Stimulated activated CD4-positive, alpha-beta T cell treated with anti-CD3 and anti-CD28 coated beads, Interleukin-1b, Interleukin-23, amount 100 ng/mL, for 48 hours (primary cell): ENCODE measurements around the gene MIPOL1.
"Not testable (repeated sequence)": the region's sequence is repeated elsewhere in the genome, so short reads cannot be mapped to it uniquely, and the experiment has no call there.

Source experiments
- DNase-seq: peaks from one replicate; pipeline ENCODE4 v3.0.0-alpha.2; 2020

Gene MIPOL1

DNA sequence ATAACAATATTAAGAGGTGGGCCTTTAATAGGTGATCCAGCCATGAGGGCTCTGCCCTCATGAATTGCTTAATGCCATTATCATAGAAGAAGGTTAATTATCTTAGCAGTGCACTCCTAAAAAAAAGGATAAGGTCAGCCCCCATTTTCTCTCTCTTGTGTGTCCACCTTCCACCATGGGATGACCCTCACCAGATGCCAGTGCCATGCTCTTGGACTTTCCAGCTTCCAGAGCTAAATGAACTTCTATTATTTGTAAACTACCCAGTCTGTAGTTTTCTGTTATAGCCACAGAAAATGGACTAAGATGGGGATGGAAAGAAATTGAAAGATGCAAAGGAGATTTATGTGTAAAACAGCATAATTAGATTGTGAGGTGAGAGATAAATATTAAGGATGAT is 271.9 kb downstream of the MIPOL1 start:
- no peak for DNase-seq

DNA sequence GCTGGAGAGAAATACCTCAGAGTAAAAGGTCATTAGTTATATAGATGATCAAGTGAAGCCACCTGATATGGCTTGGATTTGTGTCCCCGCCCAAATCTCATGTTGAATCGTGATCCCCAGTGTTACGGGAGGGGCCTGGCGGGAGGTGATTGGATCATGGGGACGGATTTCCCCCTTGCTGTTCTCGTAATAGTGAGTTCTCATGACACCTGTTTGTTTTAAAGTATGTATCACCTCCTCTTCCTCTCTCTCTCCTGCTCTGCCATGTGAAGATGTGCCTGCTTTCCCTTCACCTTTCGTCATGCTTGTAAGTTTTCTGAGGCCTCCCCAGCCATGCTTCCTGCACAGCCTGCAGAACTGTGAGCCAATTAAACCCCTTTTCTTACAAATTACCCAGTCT is 272.5 kb downstream of the MIPOL1 start:
- DNase-seq, result no peak

DNA sequence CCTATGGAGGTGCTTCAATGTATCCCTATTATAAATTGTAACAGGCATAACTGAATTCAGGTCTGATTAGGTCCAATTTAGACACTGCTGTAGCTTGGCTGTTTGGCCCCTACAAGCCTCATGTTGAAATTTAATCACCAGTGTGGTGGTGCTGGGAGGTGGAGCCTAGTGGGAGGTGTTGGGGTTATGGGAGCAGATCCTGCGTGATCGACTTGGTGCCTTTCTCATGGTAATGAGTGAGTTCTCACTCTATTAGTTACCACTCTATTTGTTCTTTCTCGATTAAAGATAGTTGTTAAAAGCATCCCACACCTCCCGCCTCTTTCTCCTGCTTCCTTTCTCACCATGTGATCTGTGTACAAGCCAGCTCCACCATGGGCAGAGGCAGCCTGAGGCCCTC is 275.2 kb downstream of the MIPOL1 start:
- DNase-seq, result no peak

DNA sequence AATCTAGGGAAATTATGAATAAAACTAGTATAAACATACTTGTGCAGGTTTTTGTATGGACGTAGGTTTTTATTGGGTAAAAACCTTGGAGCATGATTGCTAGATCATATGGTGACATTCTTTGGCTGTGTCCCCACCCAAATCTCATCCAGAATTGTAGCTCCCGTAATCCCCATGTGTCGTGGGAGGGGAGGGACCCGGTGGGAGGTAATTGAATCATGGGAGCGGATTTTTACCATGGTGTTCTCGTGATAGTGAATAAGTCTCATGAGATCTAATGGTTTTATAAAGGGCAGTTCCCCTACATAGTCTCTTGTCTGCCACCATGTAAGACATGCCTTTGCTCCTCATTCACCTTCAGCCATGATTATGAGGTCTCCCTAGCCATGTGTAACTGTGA is 276.5 kb downstream of the MIPOL1 start:
- no peak for DNase-seq

DNA sequence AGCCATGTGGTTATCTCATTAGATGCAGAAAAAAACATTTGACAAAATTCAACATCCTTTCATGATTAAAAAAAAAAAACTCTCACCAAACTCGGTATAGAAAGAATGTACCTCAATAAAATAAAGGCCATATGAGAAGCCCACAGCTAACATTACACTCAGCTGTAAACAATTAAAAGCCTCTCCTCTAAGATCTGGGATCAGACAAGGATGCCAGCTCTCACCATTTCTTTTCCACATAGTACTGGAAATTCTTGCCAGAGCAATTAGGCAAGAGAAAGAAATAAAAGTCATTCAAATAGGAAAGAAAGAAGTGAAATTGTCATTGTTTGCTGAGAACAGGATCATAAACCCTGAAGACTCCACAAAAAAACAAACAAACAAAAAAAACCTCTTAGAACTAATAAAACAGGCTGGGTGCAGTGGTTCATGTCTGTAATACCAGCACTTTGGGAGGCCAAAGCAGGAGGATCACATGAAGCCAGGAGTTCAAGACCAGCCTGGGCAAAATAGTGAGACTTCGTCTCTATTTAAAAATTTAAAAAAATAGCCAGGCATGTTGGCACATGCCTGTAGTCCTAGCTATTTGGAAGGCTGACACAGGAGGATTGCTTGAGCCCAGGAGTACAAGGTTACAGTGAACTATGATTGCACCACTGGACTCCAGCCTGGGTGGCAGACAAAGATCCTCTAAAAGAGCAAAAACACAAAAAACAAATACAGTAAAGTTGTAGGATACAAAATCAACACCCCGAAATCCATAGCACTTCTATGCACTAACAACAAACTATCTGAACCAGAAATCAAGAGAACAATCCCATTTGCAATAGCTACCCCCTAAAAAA is 282.9 kb downstream of the MIPOL1 start:
- DNase-seq, result no peak

DNA sequence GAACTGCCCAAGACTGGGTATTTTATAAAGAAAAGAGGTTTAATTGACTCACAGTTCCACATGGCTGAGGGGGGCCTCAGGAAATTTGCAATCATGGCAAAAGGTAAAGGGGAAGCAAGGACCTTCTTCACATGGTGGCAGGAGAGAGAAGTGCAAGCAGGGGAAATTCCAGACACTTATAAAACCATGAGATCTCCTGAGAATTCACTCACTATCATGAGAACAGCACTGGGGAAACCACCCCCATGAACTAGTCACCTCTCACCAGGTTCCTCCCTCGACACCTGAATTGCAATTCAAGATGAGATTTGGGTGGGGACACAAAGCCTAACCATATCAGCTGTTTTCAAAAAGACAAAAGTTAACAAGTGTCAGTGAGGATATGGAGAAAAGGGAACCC is 284.7 kb downstream of the MIPOL1 start:
- no peak for DNase-seq

DNA sequence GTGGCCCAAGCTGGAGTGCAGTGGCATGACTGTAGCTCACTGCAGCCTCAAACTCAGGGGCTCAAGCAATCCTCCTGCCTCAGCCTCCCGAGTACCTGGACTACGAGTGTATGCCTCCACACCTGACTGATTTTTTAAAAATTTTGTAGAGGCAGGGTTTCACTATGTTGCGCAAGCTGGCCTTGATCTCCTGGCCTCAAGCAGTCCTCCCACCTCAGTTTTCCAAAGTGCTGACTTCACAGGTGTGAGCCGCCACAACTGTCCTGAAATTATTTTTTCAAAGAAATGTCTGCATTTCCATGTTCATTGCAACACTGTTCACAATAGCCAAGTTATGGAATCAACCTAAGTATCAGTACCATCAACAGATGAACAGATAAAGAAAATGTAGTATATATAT is 285.9 kb downstream of the MIPOL1 start:
- no peak for DNase-seq

DNA sequence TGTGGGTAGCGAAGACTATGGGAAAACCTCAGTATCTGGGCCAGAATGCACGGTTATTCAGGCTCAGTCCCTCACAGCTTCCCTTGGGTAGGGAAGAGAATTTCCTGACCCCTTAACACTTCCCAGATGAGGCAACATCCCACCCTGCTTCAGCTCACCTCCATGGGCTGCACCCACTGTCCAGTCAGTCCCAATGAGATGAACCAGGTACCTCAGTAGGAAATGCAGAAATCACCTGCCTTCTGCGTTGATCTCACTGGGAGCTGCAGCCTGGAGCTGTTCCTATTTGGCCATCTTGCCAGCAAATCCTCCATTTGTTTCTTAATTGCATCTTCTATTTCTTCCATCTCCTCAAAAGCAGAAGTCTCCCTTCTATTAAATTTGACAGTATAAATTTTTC is 292.9 kb downstream of the MIPOL1 start:
- DNase-seq, result no peak

DNA sequence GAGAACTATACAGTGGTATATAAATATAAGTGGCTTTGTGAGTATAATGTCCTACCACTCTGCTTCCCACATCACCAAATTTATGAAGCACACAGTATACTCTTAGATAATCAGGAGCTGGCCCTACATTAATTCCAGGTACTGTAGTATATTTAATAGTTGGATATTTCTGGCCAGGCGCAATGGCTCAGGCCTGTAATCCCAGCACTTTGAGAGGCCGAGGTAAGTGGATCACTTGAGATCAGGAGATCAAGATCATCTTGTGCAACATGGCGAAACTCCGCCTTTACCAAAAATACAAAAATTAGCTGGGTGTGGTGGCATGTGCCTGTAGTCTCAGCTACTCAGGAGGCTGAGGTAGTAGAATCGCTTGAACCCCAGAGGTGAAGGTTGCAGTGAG is 293.3 kb downstream of the MIPOL1 start:
- no peak for DNase-seq

DNA sequence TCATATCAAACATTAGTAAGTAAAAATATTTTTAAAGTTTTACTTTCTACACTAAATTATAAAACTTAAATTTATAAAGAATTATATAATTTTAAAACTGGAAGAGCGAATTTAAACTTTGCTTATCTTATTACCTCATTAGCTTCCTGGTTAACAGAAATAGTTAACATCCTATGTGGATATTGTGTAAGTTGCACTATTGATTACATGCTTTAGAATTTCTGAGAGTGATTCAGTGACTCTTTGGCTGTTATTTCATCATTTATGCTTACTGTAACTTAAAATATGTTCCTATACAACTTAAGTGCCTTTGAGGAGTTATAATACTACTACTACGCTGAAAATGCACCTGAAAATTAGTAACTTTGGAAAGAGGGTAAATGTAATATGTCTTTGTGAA is 295.9 kb downstream of the MIPOL1 start:
- no peak for DNase-seq

DNA sequence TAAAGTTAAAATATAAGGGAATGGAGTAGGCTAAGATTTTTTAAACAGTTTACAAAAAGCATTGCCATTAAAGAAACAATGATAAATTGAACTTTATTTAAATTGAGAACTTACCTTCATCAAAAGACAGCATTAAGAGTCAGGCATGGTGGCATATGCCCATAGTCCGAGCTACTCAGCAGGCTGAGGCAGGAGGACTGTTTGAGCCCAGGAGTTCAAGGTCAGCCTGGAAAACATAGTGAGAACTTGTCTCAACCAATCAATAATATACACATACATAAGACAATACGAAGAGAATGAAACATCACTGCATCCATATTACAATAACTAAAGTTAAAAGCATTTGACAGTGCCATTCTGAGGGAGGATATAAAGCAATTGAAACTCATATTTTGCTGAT is 299.7 kb downstream of the MIPOL1 start:
- no peak for DNase-seq

DNA sequence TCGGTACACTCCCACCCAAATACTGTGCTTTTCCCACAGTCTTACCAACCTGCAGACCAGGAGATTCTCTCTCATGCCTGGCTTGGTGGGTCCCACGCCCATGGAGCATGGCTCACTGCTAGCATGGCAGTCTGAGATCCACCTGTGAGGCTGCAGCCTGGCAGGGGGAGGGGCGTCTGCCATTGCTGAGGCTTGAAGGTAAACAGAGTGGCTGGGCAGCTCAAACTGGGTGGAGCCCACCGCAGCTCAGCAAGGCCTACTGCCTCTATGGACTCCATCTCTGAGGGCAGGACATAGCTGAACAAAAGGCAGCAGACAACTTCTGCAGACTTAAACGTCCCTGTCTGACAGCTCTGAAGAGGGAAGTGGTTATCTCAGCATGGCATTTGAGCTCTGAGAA is 304.1 kb downstream of the MIPOL1 start:
- no peak for DNase-seq

DNA sequence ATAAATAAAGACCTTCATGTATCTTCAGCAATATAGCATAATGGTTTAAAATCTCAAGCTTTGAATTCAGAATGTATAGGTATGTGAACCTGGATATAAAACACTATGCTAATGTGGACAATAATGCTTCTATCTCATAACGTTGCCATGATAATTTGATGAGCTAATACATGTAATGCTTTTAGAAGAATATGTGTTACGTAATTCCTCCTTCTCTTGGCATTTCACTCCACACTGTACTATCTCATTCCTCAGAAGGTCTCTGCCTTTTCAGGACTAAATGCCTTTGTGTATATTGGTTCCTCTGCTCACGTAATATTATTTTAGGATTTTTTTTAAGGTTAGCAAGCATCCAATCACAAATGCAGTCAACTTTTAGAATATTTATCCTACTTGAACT is 310.8 kb downstream of the MIPOL1 start:
- no peak for DNase-seq

DNA sequence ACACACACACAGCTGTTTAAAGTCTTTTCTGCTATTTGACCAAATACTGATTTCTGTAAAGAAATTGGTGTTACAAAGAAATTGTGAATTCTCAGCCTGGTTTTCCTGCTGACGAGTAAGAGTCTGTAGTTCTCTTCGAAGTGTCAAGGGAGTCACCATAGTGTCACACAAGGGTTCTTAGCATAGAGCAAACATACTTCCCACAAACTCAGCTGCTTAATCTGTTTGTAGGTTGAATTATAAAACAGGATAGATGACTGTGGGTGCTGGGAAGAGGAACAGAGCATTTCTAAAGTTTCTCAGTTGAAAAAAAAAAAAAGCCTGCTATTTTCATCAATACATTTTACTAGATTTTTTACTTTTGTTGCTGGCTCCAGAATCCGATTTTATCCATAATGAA is 314.4 kb downstream of the MIPOL1 start:
- no peak for DNase-seq

DNA sequence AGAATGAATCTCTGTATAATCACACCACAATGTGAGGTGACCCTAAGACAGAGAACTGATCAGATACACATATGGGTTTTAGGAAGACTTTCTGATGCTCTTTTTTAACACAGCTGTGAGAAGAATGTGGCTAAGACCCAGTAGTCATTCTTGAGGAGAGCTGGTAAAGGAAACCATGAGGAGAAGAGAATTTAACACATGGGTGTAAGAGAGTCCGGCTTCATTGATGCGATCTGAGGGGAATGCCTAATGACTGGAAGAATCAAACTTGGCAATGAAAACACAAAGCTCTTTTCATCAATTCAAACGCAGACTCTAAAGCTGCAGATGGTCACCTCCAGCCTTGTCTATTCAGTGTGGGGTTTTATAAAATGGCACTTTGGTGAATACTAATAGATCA is 318.0 kb downstream of the MIPOL1 start:
- DNase-seq, result no peak

DNA sequence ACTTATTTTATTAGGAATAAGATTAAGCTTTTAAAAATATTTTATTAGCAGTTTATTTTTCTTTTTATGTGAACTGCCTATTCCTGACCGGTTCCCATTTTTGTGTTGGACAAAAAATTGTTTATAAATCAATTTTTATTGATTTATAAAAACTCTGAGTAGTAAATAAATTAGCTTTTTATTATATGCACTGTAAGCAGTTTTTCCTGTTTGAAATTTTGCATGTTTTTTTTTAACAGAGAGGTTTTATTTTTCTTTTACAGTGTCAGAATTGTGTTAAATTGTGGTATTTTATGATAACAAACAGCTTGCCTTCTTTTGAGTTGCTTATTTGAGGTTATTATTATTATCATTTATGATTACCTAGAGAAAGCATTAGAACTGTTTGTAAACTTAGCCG is 329.3 kb downstream of the MIPOL1 start:
- DNase-seq, result no peak

DNA sequence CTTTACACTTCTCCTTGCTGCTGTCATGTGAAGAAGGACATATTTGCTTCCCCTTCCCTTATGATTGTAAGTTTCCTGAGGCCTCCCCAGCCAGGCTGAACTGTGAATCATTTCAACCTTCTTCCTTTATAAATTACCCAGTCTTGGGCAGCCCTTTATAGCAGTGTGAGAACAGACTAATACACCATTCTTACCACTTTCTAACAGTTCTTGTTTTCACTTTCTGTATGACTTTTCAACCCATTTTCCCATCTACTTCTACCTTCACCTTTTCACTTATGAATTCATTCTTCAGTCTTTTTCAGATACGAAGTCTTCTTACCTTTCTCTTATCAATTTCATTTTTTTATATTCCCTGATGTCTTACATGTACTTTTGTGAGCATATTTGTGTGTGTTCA is 342.3 kb downstream of the MIPOL1 start:
- no peak for DNase-seq

DNA sequence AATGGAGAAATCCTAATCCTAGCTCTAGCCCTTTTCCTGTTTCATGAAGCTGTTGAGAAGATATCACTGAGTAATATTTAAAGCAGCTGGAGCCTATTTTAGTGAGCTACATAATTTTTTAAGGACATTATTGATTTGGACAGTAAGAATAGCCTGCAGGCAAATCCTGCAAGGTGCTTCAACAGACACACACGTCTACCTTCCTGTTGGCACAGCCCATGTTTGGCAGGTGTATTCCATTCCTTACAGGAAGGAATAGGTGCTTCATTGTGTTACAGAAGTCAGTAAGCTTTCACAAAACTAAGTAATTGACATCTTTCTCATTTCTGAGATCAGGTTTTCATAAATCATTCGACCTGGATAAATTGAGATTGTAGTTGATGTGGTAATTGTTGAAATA is 346.7 kb downstream of the MIPOL1 start:
- DNase-seq, result no peak

DNA sequence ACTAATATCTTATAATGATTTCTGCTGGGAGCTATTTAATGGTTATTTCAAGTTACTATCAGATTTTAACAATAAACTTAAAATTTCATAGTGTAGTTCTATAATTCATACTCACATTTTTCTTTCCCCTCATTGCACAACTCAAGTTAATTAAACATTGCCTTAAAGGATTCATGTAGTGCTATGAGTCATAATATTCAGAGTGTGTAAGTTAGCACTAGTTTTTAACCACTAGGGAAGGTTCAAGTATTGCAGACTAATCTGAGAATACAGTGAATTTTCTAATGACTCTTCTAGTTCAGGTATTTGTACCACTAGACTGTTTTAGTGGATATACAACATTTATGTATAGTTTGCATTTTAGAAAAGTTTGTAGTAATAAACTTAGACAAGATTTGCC is 347.4 kb downstream of the MIPOL1 start:
- DNase-seq, result no peak

DNA sequence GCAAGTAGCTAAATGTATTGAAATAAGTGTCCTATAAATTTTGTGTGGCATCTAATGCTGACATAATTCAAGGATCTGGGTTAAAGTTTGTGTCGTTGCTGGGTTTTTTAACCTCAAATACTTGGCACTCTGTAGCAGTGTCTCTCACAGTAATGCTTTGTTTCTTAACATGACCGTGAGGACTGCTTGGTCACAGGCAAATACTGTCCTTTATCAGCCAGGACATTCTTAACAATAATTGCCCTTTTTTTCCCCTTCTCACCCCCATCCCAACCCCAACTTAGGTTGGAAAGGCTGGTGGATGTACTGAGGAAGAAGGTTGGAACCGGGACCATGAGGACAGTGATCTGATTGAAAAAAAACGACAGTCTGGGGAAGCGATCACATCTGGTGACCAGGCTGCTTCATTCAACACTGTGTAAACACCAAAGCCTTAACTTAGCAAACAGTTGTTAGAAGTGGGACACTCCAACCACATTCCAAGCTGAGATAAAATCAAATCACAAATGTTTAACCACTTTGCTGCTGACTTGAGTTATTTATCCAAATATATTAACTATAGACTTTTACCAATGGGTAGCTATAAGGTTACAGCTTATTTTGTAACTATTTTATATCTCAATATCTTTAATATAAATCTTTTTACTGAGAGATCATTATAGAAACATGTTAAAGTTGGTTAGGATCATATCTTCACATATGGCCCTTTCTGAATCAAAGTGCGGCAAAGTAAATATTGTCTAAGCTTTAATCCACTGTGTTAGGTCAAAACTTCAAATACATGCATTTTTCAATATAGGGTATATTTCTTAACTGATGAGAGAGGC is 349.1 kb downstream of the MIPOL1 start:
- no peak for DNase-seq

DNA sequence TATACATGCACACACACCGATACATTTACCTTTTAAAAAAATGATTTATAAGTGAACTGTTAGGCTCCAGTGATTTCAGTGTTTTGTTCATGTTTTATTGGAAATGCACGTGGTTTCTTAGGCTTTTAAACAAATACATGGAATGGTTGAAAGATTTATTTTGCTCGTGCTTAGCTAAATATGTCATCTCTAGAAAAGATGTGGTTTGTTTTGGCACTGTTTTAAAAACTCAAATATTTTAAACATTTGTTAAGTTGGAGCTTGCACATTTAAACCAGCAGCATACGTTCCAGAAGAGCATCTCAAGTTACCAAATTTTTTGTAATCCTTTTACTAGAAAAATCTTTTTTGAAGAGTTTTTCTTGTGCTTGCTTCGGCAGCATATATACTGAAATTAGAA is 352.8 kb downstream of the MIPOL1 start:
- no peak for DNase-seq

DNA sequence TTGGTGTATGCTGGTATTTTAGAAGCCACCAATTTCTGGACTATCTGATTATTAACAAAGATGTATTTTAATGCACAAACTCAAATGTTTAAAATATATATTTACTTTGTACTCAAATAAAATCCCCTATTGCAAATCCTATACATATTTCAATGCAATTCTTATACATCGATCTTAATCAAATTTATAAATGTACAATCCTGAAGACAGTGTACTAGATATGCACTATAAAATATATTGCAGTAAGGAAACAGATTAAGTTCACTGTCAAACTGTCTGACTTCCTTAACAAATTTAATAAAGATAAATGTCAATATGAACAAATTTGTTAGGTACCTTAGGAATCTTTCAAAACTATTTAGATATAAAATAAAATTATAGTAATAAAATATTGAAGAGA is 353.4 kb downstream of the MIPOL1 start:
- no peak for DNase-seq

DNA sequence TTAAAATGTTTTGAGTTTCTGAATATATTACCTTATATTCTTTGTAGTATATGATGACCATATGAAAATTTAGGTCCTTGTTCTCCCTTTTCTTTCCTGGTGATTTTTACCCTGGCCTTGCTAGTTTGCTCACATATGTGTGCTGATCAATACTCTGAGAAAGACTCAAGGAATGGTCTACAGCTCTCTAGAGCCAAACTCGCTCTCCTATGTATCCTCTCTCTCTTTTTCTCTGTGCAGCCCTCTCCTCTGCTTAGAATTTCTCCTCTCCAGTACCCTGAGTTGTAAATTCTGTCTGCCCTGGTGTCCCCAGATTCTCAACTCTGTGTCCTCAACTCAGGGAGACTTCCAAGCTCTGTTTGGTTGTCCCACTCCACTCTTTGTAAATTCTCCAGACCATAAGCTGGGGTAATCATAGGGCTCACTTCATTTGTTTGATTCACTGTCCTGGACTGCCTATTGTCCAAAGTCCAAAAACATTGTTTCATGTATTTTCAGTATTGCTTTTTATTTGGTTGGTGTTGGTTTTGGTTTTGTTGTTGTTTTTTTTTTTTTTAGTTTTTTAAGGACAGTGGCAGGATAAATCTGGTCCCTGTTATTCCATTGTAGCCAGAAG is 356.3 kb downstream of the MIPOL1 start:
- DNase-seq, result no peak

DNA sequence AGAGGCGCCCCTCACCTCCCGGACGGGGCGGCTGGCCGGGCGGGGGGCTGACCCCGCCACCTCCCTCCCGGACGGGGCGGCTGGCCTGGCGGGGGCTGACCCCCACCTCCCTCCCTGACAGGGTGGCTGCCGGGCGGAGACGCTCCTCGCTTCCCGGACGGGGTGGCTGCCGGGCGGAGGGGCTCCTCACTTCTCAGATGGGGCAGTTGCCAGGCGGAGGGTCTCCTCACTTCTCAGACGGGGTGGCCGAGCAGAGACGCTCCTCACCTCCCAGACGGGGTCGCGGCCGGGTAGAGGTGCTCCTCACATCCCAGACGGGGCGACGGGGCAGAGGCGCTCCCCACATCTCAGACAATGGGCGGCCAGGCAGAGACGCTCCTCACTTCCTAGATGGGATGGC is 357.9 kb downstream of the MIPOL1 start:
- not testable (repeated sequence) for DNase-seq
